HepG2 (cell line): ENCODE data around the gene ARVCF. TPM values are rescaled to one million over a fixed set of nuclear protein-coding genes. Genes with fewer than 3 reads are reported as not detected.

Experiments used
- ATF7-NPFF ChIP-seq: sonication (generic); formaldehyde crosslinking; IDR thresholded peaks from 2 replicates; pipeline ENCODE4 v1.8.1; 2023; ENCODE audit warnings: mild to moderate bottlenecking, low read depth, missing genetic modification reagents, moderate library complexity
- BRCA1 ChIP-seq: sonication (generic); formaldehyde crosslinking; IDR thresholded peaks from 2 replicates; pipeline ENCODE4 v1.4.0; 2020; ENCODE audit warnings: missing genetic modification reagents
- EEA1 ChIP-seq: sonication (generic); formaldehyde crosslinking; IDR thresholded peaks from 2 replicates; pipeline ENCODE4 v1.5.1; 2020; ENCODE audit warnings: mild to moderate bottlenecking, missing genetic modification reagents, borderline replicate concordance
- GRHL1 ChIP-seq: sonication (generic); formaldehyde crosslinking; conservative IDR thresholded peaks from 2 replicates; pipeline ENCODE4 v1.8.0; 2022; ENCODE audit warnings: missing genetic modification reagents
- HOMEZ ChIP-seq: IDR thresholded peaks from 2 replicates; pipeline ENCODE4 v1.6.1; 2016; ENCODE audit warnings: low read depth
- KDM6A ChIP-seq: IDR thresholded peaks from 2 replicates; pipeline ENCODE4 v1.6.1; 2016; ENCODE audit warnings: low read depth
- KLF15 ChIP-seq: sonication (generic); formaldehyde crosslinking; IDR thresholded peaks from 2 replicates; pipeline ENCODE4 v1.8.1; 2023; ENCODE audit warnings: borderline replicate concordance, mild to moderate bottlenecking, inconsistent platforms, missing genetic modification reagents, mixed read lengths
- MAFK ChIP-seq, 2 experiments: IDR thresholded peaks in 1 of 2; conservative IDR thresholded peaks in 1 of 2; 2 replicates each; pipeline ENCODE4 v1.6.1; 2011; ENCODE audit warnings: improper control_type of control experiment in 2 of 2, low read length in 2 of 2
- NCOA2 ChIP-seq: sonication (generic); formaldehyde crosslinking; IDR thresholded peaks from 2 replicates; pipeline ENCODE4 v1.8.0; 2022; ENCODE audit warnings: inconsistent platforms
- NCOA5 ChIP-seq: sonication (generic); formaldehyde crosslinking; IDR thresholded peaks from 2 replicates; pipeline ENCODE4 v1.4.0; 2020; ENCODE audit warnings: missing genetic modification reagents
- NCOR1 ChIP-seq: fragments of 200-600 bp; sonication (generic); IDR thresholded peaks from 2 replicates; pipeline ENCODE4 v1.7.0; 2017; ENCODE audit warnings: antibody characterized with exemption, low read length, borderline replicate concordance
- NFYC ChIP-seq: IDR thresholded peaks from 2 replicates; pipeline ENCODE4 v1.6.1; 2016; ENCODE audit warnings: missing genetic modification reagents, missing compliant biosample characterization
- SAP130 ChIP-seq: IDR thresholded peaks from 2 replicates; pipeline ENCODE4 v1.6.1; 2016; ENCODE audit warnings: low read depth
- SOX13 ChIP-seq, 3 experiments: fragments of 450-650 bp in 1 of 3; sonication (generic) in 1 of 3; formaldehyde crosslinking in 1 of 3; IDR thresholded peaks in 2 of 3; conservative IDR thresholded peaks in 1 of 3; 2 replicates each; pipeline versions ENCODE4 v1.5.0 to v1.6.1; 2016 to 2020; ENCODE audit warnings: antibody characterized with exemption in 1 of 3, mild to moderate bottlenecking in 1 of 3, missing compliant biosample characterization in 1 of 3, missing genetic modification reagents in 1 of 3, moderate library complexity in 1 of 3
- THRA ChIP-seq: sonication (generic); formaldehyde crosslinking; IDR thresholded peaks from 2 replicates; pipeline ENCODE4 v1.4.0; 2020; ENCODE audit warnings: missing genetic modification reagents, borderline replicate concordance
- TP53 ChIP-seq: sonication (generic); formaldehyde crosslinking; conservative IDR thresholded peaks from 2 replicates; pipeline ENCODE4 v1.4.0; 2020; ENCODE audit warnings: missing genetic modification reagents
- U2AF2 ChIP-seq: fragments of 200-400 bp; formaldehyde crosslinking; IDR thresholded peaks from 2 replicates; pipeline ENCODE4 v1.6.1; 2017; ENCODE audit warnings: low read depth, mild to moderate bottlenecking, low read length
- ZNF230 ChIP-seq: sonication (generic); formaldehyde crosslinking; IDR thresholded peaks from 2 replicates; pipeline ENCODE4 v1.4.0; 2020; ENCODE audit warnings: mild to moderate bottlenecking, missing genetic modification reagents
- ZNF331 ChIP-seq: sonication (generic); formaldehyde crosslinking; IDR thresholded peaks from 2 replicates; pipeline ENCODE4 v1.4.0; 2020; ENCODE audit warnings: missing genetic modification reagents
- ZNF543 ChIP-seq: sonication (generic); formaldehyde crosslinking; IDR thresholded peaks from 2 replicates; pipeline ENCODE4 v1.4.0; 2020; ENCODE audit warnings: mild to moderate bottlenecking, missing genetic modification reagents
- ZNF563 ChIP-seq: sonication (generic); formaldehyde crosslinking; IDR thresholded peaks from 2 replicates; pipeline ENCODE4 v1.8.0; 2022; ENCODE audit warnings: mild to moderate bottlenecking, moderate library complexity, missing genetic modification reagents
- ZNF713 ChIP-seq: sonication (generic); formaldehyde crosslinking; IDR thresholded peaks from 2 replicates; pipeline ENCODE4 v1.4.0; 2020; ENCODE audit warnings: mild to moderate bottlenecking, missing genetic modification reagents
- ZNF761 ChIP-seq: sonication (generic); formaldehyde crosslinking; conservative IDR thresholded peaks from 2 replicates; pipeline ENCODE4 v1.4.0; 2020; ENCODE audit warnings: mild to moderate bottlenecking, missing genetic modification reagents
- ZSCAN21 ChIP-seq: sonication (generic); formaldehyde crosslinking; IDR thresholded peaks from 2 replicates; pipeline ENCODE4 v1.8.0; 2022; ENCODE audit warnings: mild to moderate bottlenecking, missing genetic modification reagents, moderate library complexity, borderline replicate concordance
- polyA plus RNA-seq, 8 experiments: library from polyadenylated mRNA; depleted of rRNA in 3 of 8; stranded (reverse) in 7 of 8; unstranded in 1 of 8; fragments of >200 nt; fragmentation: Illumina TruSeq in 4 of 8; extraction: Trizol in 4 of 8; gene quantifications; 2 replicates each; pipeline versions ENCODE4 v1.2.1 to v1.2.3, GENCODE V29; 2011 to 2016; ENCODE audit warnings: low read depth in 4 of 8, missing spikeins in 1 of 8, mixed read lengths in 1 of 8; ENCODE audit not compliant: insufficient read depth in 1 of 8
- total RNA-seq, 5 experiments: library from RNA; depleted of rRNA; stranded (reverse); fragments of >200 nt; fragmentation: Illumina TruSeq; extraction: Trizol; gene quantifications; 2 replicates each; pipeline ENCODE4 v1.2.3, GENCODE V29; 2016; ENCODE audit warnings: low read depth in 1 of 5

The ARVCF gene
- total and polyA plus RNA-seq, 2 of the 13 experiments (the other 11 are each of a cell fraction or from before 2014, with no cell fraction given), result 16.4 to 17.7 TPM

GRCh38 chr22:19962909-19963806 lies 53.5 kb downstream of the ARVCF start (continued):
- TF ChIP-seq BRCA1 (CRISPR knock-in tag) (no peak), GRHL1 (CRISPR knock-in tag) (no peak), ZNF713 (CRISPR knock-in tag) (0 out of 2 replicates have a peak, but pooled peaks have one; percentile 89), ZSCAN21 (CRISPR knock-in tag) (peak; percentile 37; the same call in 1 of the 2 replicates), EEA1 (CRISPR knock-in tag) (no peak), NCOA5 (no peak), NCOA2 (peak; percentile 56), KDM6A (CRISPR knock-in tag) (peak; percentile 80), SAP130 (CRISPR knock-in tag) (peak; percentile 93), U2AF2 (no peak), ZNF331 (CRISPR knock-in tag) (peak; percentile 35; the same call in 1 of the 2 replicates), ATF7-NPFF (CRISPR knock-in tag) (peak; percentile 44; the same call in 1 of the 2 replicates), ZNF563 (peak; percentile 10; the same call in 1 of the 2 replicates), MAFK (conservative IDR thresholded peaks at IDR 0.05 in 1 of 2, IDR thresholded peaks at IDR 0.05 in 1 of 2; ENCODE audit: low read length in 2 of 2) (0 out of 4 replicates have a peak, but pooled peaks of 1 of the 2 experiments have one; percentile 3), THRA (CRISPR knock-in tag) (peak; percentile 76; the same call in 1 of the 2 replicates), ZNF543 (CRISPR knock-in tag) (peak; percentile 97; the same call in 1 of the 2 replicates), KLF15 (no peak), SOX13 (IDR thresholded peaks at IDR 0.05) (no peak), SOX13 (CRISPR knock-in tag; conservative IDR thresholded peaks at IDR 0.05 in 1 of 2, IDR thresholded peaks at IDR 0.05 in 1 of 2) (peak in 1 of 2 experiments; percentile 40; a peak in 1 of 4 replicates), ZNF761 (CRISPR knock-in tag) (no peak; the same call in 1 of the 2 replicates), TP53 (CRISPR knock-in tag) (0 out of 2 replicates have a peak, but pooled peaks have one; percentile 37), ZNF230 (CRISPR knock-in tag) (0 out of 2 replicates have a peak, but pooled peaks have one; percentile 48), HOMEZ (CRISPR knock-in tag) (0 out of 2 replicates have a peak, but pooled peaks have one; percentile 7), NCOR1 (peak; percentile 64), NFYC (CRISPR knock-in tag) (peak; percentile 41; the same call in 1 of the 2 replicates)
